Tibial artery (tissue), 4 donors: ENCODE measurements around the gene PPFIBP2.
A peak's percentile ranks its signal among the peaks of the same experiment; 100 is the strongest.
"Not testable (repeated sequence)": the region's sequence is repeated elsewhere in the genome, so short reads cannot be mapped to it uniquely, and the experiment has no call there.

Experiments
- DNase-seq, 2 donors: peaks; one replicate each; pipeline ENCODE4 v3.0.0-alpha.2; 2019
- H3K27ac ChIP-seq, 2 donors: fragments of 200-600 bp; sonication (generic) in 1 of 2; 1 replicate in 1 of 2; 2 replicates in 1 of 2; pipeline ENCODE4 v1.5.1; 2018 to 2019; ENCODE audit warnings: mild to moderate bottlenecking in 1 of 2
- H3K27me3 ChIP-seq, 2 donors: fragments of 200-600 bp; sonication (generic) in 1 of 2; one replicate each; pipeline versions ENCODE4 v1.5.1 to v1.6.0; 2016 to 2019
- H3K36me3 ChIP-seq, 3 donors: fragments of 200-600 bp; sonication (generic) in 2 of 3; one replicate each; pipeline ENCODE4 v1.5.1; 2016 to 2019; ENCODE audit warnings: mild to moderate bottlenecking in 2 of 3
- H3K4me1 ChIP-seq, 4 donors: fragments of 200-600 bp; sonication (generic) in 2 of 4; 1 replicate in 3 of 4; 2 replicates in 1 of 4; pipeline ENCODE4 v1.5.1; 2016 to 2019
- H3K4me3 ChIP-seq, 2 donors: fragments of 200-600 bp; sonication (generic) in 1 of 2; 1 replicate in 1 of 2; 2 replicates in 1 of 2; pipeline ENCODE4 v1.5.1; 2018 to 2019; ENCODE audit warnings: mild to moderate bottlenecking in 2 of 2
- H3K9me3 ChIP-seq, 3 donors: fragments of 200-600 bp; sonication (generic) in 1 of 3; one replicate each; pipeline ENCODE4 v1.5.1; 2016 to 2019
- intact Hi-C: fragments of 100-400 bp; cut with DNase I; formaldehyde crosslinking; loops from one replicate; pipeline ENCODE4 v1.15.0; 2023; ENCODE audit warnings: low total_unique reads
- TF ChIP-seq, protein P1 (sequence below), 2 experiments: fragments of 200-600 bp in 1 of 2; fragments of 450-650 bp in 1 of 2; IDR thresholded peaks; one replicate each; pipeline ENCODE4 v1.5.1; 2017 to 2019; ENCODE audit warnings: antibody characterized with exemption in 2 of 2, mild to moderate bottlenecking in 1 of 2, moderate library complexity in 1 of 2

Gene PPFIBP2

DNA sequence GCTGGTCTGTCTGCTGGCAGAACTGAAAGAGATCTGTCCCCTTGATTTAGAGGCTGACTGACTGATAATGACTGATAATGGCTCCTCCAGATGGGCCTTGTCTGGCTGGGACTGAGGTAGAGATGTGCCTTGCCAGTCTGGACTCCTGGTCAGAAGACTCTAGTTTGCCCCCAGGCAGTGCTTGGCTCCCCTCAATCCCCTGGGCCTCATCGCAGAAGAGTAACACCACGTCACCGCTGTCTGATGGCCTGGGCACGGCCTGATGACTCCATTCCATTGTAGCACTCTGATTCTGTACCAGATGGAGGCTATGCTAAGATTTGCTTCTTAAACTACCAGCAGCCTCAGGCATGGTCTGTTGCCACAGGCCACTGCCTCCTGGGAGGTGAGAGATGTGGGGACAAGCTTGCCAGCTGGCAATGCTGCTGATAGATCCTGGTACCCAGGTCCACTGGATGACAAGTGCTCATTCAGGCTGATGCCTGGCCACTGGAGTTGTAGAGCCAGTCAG lies 140.5 kb downstream of the PPFIBP2 start:
- Histone ChIP-seq H3K4me1 (peaks cover 0 to 5% (median 0%) of the 10 kb centered on the region in 4 donors), H3K27me3 (no peaks in the 10 kb centered on the region), H3K4me3 (no peak overlapping the region), H3K36me3 (peaks cover 55 to 85% (median 61%) of the 10 kb centered on the region in 3 donors), H3K9me3 (no peaks in the 10 kb centered on the region), H3K27ac (no peak overlapping the region)
- TF ChIP-seq, protein P1, sequence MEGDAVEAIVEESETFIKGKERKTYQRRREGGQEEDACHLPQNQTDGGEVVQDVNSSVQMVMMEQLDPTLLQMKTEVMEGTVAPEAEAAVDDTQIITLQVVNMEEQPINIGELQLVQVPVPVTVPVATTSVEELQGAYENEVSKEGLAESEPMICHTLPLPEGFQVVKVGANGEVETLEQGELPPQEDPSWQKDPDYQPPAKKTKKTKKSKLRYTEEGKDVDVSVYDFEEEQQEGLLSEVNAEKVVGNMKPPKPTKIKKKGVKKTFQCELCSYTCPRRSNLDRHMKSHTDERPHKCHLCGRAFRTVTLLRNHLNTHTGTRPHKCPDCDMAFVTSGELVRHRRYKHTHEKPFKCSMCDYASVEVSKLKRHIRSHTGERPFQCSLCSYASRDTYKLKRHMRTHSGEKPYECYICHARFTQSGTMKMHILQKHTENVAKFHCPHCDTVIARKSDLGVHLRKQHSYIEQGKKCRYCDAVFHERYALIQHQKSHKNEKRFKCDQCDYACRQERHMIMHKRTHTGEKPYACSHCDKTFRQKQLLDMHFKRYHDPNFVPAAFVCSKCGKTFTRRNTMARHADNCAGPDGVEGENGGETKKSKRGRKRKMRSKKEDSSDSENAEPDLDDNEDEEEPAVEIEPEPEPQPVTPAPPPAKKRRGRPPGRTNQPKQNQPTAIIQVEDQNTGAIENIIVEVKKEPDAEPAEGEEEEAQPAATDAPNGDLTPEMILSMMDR (IDR thresholded peaks at IDR 0.05) = no peak
- intact Hi-C loops = no loop called here
- DNase-seq = no peak

DNA sequence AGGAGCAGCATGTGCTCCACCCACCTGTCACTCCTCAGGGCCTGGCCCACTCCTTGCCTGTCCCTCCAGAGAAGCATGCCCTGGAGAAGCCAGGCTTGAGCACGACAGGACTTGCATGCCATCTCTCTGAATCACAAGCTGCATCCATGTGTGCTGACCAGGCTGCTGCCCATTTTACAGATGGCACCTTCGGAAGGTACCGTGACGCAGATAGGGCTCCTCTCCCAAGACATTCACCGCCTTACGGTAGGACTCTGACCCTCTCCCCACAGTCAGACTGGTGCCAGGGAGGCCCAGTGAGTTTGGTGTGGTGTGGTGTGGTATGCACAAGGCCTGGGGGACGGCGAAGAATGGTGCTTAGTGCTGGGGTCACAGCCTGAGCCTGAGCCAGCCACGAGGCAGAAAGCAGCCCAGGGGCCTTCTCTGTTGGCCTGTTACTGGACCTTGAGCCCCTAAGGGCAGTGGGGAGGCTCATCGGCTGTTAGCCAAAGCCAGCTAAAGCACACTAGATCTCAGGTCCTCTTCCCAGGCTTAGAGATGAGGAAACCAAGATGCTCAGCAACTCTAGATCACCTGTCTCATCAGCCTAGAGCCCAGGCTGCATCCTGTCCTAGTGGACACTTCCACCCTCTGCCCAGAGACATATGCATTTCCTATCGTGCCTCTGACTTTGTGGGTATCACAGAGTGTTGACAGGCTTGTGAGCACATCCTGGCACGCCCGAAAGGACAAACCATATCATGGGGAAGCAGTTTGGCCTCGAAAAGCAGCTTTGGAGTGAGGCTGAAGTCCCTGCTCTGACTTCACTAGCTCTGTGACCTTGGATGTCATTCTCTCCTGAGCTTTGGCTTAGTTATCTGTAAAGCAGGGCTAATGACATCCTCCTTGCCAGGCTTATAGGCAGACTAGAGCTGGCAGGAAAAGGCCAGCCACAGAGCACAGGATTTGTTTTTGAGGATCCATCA lies 141.7 kb downstream of the PPFIBP2 start:
- intact Hi-C loops = no loop called here
- Histone ChIP-seq H3K27me3 (no peaks in the 10 kb centered on the region), H3K9me3 (no peaks in the 10 kb centered on the region), H3K36me3 (peaks cover 44 to 72% (median 48%) of the 10 kb centered on the region in 3 donors), H3K4me1 (peaks cover 0 to 5% (median 0%) of the 10 kb centered on the region in 4 donors), H3K27ac (no peak overlapping the region), H3K4me3 (no peak overlapping the region)
- TF ChIP-seq, protein P1 (IDR thresholded peaks at IDR 0.05) = no peak
- DNase-seq = no peak

DNA sequence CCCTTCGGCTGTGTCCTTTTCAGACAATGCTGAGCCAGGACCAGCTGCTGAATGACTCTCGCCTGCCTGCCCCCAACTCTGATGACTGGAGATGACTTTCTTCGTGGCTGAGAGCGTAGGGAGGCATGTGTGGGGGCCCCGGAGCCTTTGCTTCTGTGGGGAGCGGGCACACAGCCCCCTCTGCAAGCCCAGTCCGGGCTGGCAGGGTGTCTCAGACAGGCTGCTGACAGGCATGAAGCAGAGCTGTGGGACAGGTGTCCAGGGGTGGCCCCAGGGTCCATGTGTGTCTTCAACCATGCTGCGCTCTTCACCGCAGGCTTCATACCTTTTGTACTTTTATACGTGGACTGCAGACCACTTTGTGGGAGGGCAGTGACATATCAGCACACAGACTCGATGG lies 142.9 kb downstream of the PPFIBP2 start:
- Histone ChIP-seq H3K27ac (no peak overlapping the region), H3K36me3 (peaks cover 35 to 61% (median 37%) of the 10 kb centered on the region in 3 donors), H3K4me1 (no peaks in the 10 kb centered on the region), H3K9me3 (no peaks in the 10 kb centered on the region), H3K4me3 (no peak overlapping the region), H3K27me3 (no peaks in the 10 kb centered on the region)
- TF ChIP-seq, protein P1 (IDR thresholded peaks at IDR 0.05) = no peak
- peak in 1 of 2 donors; percentile 59 for DNase-seq
- intact Hi-C loops = no loop called here

DNA sequence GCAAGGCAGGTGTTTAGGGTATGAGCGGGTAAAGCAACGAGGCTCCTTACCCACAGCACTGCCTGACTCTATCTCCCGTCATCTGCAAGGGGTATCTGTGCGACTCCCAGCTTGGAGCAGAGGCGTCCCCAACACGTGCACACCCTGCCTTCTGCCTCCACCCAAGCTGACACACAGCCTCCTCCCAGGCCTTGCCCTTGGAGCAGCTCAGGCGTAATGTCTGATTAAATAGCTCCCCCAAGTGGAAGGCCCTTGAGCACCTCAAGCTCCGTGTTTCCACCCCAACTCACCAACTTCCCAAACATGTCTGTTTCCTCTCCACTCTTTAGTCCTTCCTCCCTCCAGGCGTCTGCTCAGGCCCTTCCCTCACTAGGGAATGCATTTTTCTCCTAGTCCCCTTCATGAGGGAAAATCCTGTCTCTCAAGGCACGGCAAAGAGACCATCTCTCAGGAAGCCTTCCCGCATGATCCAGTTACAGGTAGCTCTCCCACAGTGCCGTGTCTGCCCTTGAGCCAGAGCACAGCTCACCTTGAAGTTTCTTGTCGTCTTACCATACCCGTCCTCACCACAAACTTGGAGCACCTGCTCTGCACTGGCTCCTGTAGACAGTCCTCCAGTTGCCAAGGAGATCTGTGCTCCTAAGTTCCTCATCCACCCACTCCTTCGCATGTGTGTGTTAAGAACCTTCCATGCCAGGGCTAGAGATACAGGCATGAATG lies 143.7 kb downstream of the PPFIBP2 start:
- Histone ChIP-seq H3K36me3 (peaks cover 27 to 53% (median 29%) of the 10 kb centered on the region in 3 donors), H3K27ac (no peak overlapping the region), H3K9me3 (no peaks in the 10 kb centered on the region), H3K4me1 (no peaks in the 10 kb centered on the region), H3K27me3 (no peaks in the 10 kb centered on the region), H3K4me3 (no peak overlapping the region)
- intact Hi-C loops = no loop called here
- peak; percentile 64 to 71 for DNase-seq
- TF ChIP-seq, protein P1 (IDR thresholded peaks at IDR 0.05) = peak; percentile 34 to 39

DNA sequence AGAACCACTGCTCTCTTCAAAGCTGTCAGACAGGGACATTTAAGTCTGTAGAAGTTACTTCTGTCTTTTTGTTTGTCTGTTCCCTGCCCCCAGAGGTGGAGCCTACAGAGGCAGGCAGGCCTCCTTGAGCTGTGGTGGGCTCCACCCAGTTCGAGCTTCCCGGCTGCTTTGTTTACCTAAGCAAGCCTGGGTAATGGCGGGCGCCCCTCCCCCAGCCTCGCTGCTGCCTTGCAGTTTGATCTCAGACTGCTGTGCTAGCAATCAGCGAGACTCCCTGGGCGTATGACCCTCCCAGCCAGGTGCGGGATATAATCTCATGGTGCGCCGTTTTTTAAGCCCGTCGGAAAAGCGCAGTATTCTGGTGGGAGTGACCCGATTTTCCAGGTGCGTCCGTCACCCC lies 149.7 kb downstream of the PPFIBP2 start:
- DNase-seq, intact Hi-C loops, H3K27me3 ChIP-seq, H3K4me1 ChIP-seq, H3K27ac ChIP-seq, H3K4me3 ChIP-seq, H3K9me3 ChIP-seq: not testable (repeated sequence)
- peaks cover 0 to 31% (median 16%) of the 10 kb centered on the region in 3 donors for H3K36me3 ChIP-seq
